HG03108 (cell line): ENCODE measurements around the gene BBX.
A peak's percentile ranks its signal among the peaks of the same experiment; 100 is the strongest.

ENCODE experiments used
- ATAC-seq: cut with Tn5 transposase; IDR thresholded peaks from one replicate; pipeline ENCODE4 v1.9.1; 2021; ENCODE audit warnings: moderate library complexity; ENCODE audit not compliant: unreplicated experiment

BBX gene

GRCh38 chr3:107795514-107796094, 272.8 kb downstream of the BBX start:
- ATAC-seq: no peak

- ATAC-seq: no peak
Observed at GRCh38 chr3:107796791-107797190, 274.0 kb downstream of the BBX start.

GRCh38 chr3:107797586-107797985, 274.8 kb downstream of the BBX start:
- ATAC-seq: no peak

DNA sequence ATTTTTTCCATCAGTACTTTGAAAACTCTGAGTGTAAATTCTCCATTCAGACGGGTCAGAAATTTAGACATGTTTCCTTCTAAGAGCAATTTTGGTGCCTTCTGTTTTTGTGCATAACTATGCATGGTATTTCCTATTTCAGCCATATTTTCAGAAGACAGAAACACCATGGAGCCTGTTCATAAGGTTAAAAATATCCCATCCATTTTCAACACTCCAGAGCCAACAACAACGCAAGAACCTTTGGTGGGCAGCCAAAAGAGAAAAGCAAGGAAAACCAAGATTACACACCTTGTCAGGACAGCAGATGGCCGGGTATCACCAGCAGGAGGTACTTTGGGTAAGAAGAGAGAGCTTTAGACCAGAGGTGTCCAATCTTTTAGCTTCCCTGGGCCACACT, 275.6 kb downstream of the BBX start:
- ATAC-seq: no peak

- no peak for ATAC-seq
Observed at GRCh38 chr3:107800710-107801109, 277.9 kb downstream of the BBX start.

DNA sequence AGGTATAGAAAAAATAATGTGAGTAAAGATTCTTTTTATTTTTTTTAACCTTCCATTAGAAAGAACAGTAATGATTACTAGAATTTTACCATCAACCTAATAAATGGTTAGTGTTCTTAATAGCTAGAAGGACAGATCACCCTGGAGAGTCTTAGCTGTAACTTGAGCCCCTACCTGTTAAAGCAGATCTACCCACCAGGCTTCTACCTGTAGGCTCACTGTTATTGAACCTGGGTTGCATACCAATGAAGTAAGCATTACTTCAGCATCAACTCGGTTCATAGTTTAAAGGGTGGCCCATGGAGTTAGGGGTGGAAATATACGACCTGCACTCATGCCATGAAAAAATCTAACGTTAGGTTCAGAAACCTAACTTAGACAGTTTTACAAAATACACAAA, 280.4 kb downstream of the BBX start:
- no peak for ATAC-seq

GRCh38 chr3:107806021-107806420, 283.3 kb downstream of the BBX start:
- no peak for ATAC-seq

DNA sequence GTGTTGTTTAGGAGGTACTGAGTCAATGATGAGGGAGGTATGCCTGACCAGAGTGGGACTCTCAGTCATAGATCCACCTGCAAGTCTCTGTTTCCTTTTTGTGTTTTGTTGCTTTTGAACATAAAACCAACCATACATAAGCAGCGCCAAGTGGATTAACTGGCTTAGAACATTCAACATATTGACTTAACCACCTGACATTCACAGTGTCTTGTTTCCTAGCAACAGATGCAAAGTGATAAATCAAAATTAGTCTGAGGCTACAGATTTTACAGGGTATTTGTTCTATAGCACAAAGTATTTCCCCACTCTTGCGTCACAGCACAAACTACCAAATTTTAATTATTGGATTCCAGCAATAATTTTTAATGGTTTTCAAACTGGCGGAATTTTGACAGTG, 283.8 kb downstream of the BBX start:
- ATAC-seq: no peak

DNA sequence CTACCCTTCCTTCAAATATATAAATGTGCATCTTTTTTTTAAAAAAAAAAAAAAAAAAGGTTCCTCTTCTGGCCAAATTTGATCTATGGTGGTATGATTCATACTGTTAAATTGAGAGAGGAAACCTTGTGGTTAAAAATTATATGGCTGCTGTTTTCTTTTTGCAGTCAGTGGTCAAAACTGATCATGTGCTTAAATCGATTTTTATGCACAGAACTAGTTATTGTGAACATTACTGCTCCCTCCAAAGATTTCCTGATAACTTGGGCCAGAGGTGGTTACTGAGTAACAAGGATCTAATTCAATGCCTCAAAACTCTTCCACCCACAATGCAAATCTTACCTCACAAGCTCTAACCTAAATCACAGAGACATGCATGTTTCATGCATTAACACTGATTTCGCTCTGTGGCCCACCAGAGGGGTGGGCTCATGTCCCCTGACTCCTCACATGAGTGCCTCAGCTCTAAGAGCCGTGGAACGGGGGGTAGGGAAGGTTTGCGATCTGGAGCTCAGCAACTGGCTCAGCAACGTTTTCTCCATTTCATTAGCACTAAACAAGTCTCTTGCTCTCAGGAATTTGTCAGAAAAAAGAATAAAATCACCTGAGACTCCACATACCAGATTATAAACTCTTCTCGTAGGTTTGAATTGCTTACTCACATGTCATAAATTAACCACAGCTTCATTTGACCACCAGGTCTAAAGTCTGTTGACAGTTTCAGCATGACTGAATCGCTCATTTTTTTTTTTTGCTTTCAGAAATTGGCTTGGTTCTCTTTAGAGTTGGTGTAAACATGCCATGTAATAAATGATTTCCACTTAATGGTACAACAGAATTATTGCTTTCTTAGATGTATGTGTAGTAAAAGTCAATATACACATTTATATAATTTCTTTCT, 287.7 kb downstream of the BBX start:
- peak; percentile 64 for ATAC-seq

DNA sequence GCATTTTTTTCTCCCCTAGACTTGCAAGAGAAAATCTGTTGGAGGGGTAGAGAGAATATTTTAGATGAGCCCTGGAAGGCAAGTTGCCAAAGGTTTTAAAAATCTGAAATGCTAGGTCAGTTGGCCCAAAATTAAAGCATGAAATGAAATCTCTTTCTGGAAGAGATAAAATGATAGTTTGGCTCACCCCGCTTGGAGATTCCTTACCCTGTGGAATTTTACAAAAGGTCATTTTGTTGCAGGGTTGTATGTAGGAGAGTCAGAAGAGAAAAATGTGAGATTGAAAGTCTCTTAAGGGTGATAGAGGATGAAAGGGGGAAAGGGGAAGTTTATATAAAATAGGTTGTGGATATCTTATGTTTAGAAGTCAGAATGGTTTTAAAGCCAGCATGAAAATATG, 290.3 kb downstream of the BBX start:
- ATAC-seq: no peak

GRCh38 chr3:107816107-107816506, 293.3 kb downstream of the BBX start:
- ATAC-seq: no peak

- ATAC-seq: no peak
Observed at GRCh38 chr3:107817076-107817475, 294.3 kb downstream of the BBX start.

DNA sequence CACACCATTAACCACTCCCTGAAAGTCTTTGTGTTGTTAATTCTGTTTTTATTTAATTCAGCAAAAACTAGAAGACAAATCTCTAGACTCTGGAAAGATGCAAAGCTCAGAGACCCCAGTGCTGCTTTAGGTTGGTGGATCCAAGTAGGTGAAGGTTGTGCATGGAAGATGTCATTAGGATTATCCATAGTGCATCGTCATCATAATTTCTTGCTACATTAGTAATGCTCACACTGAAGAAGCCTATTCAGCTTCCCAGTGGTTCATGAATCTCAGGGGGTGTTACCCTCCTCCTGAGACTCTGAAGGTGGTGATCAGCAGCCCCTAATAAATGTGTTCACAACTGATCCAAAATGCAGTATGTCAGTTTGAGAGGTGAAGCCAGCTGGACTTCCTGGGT, 295.3 kb downstream of the BBX start:
- ATAC-seq: no peak

DNA sequence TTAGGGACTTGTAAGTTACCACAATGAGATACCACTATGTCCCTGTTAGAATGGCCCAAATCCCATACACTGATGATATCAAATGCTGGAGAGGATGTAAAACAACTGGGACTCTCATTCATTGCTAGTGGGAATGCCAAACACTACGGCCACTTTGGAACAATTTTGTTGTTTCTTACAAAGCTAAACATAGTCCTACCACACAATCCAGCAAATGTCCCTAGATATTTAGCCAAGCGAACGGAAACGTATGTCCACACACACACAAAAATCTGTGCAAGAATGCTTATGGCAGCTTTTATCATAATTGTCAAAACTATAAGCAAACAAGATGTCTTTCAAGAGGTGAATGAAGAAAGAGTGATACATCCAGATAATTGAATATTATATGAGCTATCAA, 296.9 kb downstream of the BBX start:
- no peak for ATAC-seq

- ATAC-seq: no peak
Observed at GRCh38 chr3:107822308-107822707, 299.5 kb downstream of the BBX start.

GRCh38 chr3:107824822-107825371, 302.1 kb downstream of the BBX start:
- ATAC-seq: no peak

GRCh38 chr3:107825556-107825955, 302.8 kb downstream of the BBX start:
- no peak for ATAC-seq

GRCh38 chr3:107826727-107827126, 304.0 kb downstream of the BBX start:
- no peak for ATAC-seq

GRCh38 chr3:107829185-107829584, 306.4 kb downstream of the BBX start:
- no peak for ATAC-seq

DNA sequence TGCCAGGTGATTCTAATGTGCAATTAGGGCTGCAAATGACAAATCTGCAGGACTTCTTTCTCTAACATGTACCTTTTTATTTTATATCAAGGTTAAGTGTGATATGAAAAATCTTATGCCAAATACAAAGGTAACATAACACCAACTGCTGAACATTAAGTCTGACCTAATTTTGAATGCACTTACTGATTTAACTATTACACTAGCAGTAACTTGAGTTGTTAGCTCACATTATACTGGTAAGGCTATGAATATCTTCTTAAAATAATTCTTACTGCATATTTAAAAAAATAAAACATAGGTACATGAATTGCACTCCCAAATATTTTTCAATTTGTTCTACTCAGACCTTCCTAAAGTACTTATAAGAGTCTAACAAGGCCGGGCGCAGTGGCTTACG, 308.8 kb downstream of the BBX start:
- no peak for ATAC-seq

DNA sequence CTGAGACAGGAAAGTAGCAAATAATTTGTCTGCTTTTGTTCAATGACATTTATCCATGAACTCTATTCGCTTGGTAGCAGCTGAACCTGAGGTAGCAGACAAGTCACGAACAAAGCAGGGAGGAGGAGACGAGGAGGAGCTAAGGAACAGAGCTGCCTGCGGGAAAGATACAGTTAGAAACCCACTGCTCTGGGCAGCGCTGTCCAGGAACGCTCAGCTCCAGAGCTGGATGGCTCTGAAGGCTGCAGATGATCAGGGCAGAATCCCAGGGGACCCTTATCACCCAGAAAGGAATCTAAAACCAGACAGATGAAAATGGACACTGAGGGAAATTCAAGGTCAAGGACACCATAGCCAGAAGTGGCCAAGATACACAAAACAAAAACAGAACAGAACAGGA, 310.3 kb downstream of the BBX start:
- no peak for ATAC-seq

GRCh38 chr3:107833722-107834416, 311.1 kb downstream of the BBX start:
- no peak for ATAC-seq
